Erythroblast (primary cell): ENCODE data around the gene ZFYVE1.

Experiments
- GATA1 ChIP-seq: IDR thresholded peaks from 2 replicates; pipeline ENCODE4 v1.6.1; 2011; ENCODE audit warnings: low read depth, mild to moderate bottlenecking, control low read depth, low read length, moderate library complexity
- POLR2A ChIP-seq: IDR thresholded peaks from 2 replicates; pipeline ENCODE4 v1.6.1; 2011; ENCODE audit warnings: mild to moderate bottlenecking, low read length

DNA sequence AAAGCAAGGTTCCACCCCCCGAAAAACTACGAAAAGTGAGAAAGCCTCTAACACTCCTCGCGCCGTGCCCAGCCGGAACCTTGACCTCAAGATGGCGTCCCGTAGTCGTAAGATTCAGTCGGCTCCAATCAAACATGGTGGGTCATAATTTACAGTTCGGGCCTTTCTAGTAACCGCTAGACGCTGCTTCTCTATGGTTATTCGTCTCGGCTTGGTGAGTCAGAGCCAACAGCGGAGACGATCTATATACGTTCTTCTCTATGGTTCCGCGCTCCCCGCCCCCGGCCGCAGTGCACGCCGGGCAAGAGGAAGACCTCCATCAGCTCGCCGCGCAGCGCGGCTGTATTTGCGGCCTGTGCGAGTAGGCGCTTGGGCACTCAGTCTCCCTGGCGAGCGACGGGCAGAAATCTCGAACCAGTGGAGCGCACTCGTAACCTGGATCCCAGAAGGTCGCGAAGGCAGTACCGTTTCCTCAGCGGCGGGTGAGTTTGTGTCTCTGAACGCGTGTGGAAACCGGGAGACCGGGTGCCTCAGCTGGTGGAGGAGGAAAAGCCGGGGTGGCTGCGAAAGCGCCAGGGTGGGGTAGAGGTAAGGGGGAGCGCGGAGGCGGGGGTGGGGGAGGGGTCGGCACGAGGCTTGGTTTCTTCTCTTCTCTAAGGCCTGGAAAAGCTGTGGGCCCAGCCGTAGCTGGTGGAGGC is 31.5 kb upstream of the ZFYVE1 start, which contains the start of gene RBM25:
- TF ChIP-seq POLR2A (peak; percentile 99), GATA1 (no peak)
